Measurements from ENCODE around the gene SLC35F3.

Gene SLC35F3

GRCh38 chr1:234309243-234309597 is 404.7 kb downstream of the SLC35F3 start:
- Histone ChIP-seq H2AFZ (ENCODE audit: low read depth, low read length, severe bottlenecking) (peak overlapping the region; percentile 22), H3K79me2 (ENCODE audit: insufficient read depth, low read length) (no peaks in the 10 kb centered on the region), H3K27ac (ENCODE audit: low read depth, low read length) (no peak overlapping the region), H3K4me3 (ENCODE audit: insufficient read depth, low read length, poor library complexity, severe bottlenecking) (no peak overlapping the region), H3K36me3 (ENCODE audit: low read length) (no peaks in the 10 kb centered on the region), H3K9me3 (ENCODE audit: insufficient read depth, low read length) (no peaks in the 10 kb centered on the region), H3K9me2 (replicated peaks; ENCODE audit: insufficient read depth, low read length) (no peaks in the 10 kb centered on the region), H3F3A (ENCODE audit: insufficient read depth) (no peaks in the 10 kb centered on the region), H4K20me1 (ENCODE audit: low read depth, low read length) (no peaks in the 10 kb centered on the region), H3K4me2 (ENCODE audit: low read depth, low read length, poor library complexity, severe bottlenecking) (no peak overlapping the region), H3K27me3 (ENCODE audit: low read length) (no peaks in the 10 kb centered on the region), H3K9ac (ENCODE audit: low read length) (no peak overlapping the region)
- no peak for TF ChIP-seq EZH2phosphoT487 (conservative IDR thresholded peaks at IDR 0.05; ENCODE audit: low read length)
- TF ChIP-seq, protein P1, sequence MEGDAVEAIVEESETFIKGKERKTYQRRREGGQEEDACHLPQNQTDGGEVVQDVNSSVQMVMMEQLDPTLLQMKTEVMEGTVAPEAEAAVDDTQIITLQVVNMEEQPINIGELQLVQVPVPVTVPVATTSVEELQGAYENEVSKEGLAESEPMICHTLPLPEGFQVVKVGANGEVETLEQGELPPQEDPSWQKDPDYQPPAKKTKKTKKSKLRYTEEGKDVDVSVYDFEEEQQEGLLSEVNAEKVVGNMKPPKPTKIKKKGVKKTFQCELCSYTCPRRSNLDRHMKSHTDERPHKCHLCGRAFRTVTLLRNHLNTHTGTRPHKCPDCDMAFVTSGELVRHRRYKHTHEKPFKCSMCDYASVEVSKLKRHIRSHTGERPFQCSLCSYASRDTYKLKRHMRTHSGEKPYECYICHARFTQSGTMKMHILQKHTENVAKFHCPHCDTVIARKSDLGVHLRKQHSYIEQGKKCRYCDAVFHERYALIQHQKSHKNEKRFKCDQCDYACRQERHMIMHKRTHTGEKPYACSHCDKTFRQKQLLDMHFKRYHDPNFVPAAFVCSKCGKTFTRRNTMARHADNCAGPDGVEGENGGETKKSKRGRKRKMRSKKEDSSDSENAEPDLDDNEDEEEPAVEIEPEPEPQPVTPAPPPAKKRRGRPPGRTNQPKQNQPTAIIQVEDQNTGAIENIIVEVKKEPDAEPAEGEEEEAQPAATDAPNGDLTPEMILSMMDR (IDR thresholded peaks at IDR 0.05; ENCODE audit: insufficient read depth, low read length, poor library complexity, severe bottlenecking), result no peak

DNA sequence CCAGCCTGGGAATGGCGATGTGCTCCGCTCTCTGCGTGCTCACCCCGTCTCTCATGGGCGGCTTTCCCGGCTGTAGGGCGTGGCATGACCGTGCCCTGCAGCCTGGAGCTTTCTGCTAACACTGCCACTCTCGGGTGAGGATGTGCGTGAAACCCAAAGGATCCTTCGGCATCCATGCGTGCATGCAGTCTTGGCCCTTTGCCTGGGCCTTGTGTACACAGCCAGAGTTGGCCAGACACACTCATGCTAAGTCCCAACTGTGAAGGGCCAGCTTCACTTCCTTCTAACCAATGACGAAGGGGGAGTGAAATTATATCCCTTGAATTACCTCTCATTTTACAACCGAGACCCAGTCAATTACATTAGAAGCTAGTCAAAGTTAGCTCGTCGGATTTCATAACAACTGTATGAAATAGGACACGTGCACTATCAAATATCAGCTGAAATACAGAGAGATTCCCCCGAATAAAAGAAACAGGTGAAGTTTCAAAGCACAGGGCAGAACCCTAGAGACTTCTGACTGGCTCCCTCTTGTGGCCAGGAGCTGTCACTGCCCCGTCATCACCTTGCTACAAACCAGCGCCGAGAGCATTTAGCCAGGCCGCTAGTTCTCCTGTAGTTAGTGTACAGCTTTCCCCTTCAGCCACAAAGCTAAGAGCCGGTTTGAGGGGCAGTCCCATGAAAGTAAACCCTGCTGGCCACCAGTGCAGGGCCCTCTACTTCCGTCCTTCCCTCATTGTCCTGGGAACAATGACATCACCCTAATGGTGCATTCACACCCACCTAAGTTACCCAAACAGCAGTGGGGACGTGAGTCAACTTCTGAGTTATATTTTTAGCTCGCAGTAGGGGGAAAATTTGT is 405.4 kb downstream of the SLC35F3 start:
- no peak overlapping the region for H3K4me3 ChIP-seq (ENCODE audit: insufficient read depth, low read length, poor library complexity, severe bottlenecking)
- no peak overlapping the region for H3K27ac ChIP-seq (ENCODE audit: low read depth, low read length)
- no peaks in the 10 kb centered on the region for H3K79me2 ChIP-seq (ENCODE audit: insufficient read depth, low read length)
- H3K9ac ChIP-seq (ENCODE audit: low read length), result no peak overlapping the region
- peak overlapping the region; percentile 22 for H2AFZ ChIP-seq (ENCODE audit: low read depth, low read length, severe bottlenecking)
- H3F3A ChIP-seq (ENCODE audit: insufficient read depth), result no peaks in the 10 kb centered on the region
- peak overlapping the region; percentile 12 for H3K4me2 ChIP-seq (ENCODE audit: low read depth, low read length, poor library complexity, severe bottlenecking)
- TF ChIP-seq, protein P1 (IDR thresholded peaks at IDR 0.05; ENCODE audit: insufficient read depth, low read length, poor library complexity, severe bottlenecking), result peak; percentile 76
- TF ChIP-seq EZH2phosphoT487 (conservative IDR thresholded peaks at IDR 0.05; ENCODE audit: low read length), result no peak
- no peaks in the 10 kb centered on the region for H4K20me1 ChIP-seq (ENCODE audit: low read depth, low read length)
- no peaks in the 10 kb centered on the region for H3K36me3 ChIP-seq (ENCODE audit: low read length)
- no peaks in the 10 kb centered on the region for H3K9me2 ChIP-seq (replicated peaks; ENCODE audit: insufficient read depth, low read length)
- H3K27me3 ChIP-seq (ENCODE audit: low read length), result no peaks in the 10 kb centered on the region
- no peaks in the 10 kb centered on the region for H3K9me3 ChIP-seq (ENCODE audit: insufficient read depth, low read length)

- Histone ChIP-seq H3K9me3 (ENCODE audit: insufficient read depth, low read length) (no peaks in the 10 kb centered on the region), H3K27ac (ENCODE audit: low read depth, low read length) (no peak overlapping the region), H3K4me3 (ENCODE audit: insufficient read depth, low read length, poor library complexity, severe bottlenecking) (no peak overlapping the region), H3F3A (ENCODE audit: insufficient read depth) (no peaks in the 10 kb centered on the region), H3K27me3 (ENCODE audit: low read length) (no peaks in the 10 kb centered on the region), H3K9me2 (replicated peaks; ENCODE audit: insufficient read depth, low read length) (no peaks in the 10 kb centered on the region), H2AFZ (ENCODE audit: low read depth, low read length, severe bottlenecking) (no peak overlapping the region), H3K9ac (ENCODE audit: low read length) (no peak overlapping the region), H4K20me1 (ENCODE audit: low read depth, low read length) (no peaks in the 10 kb centered on the region), H3K36me3 (ENCODE audit: low read length) (no peaks in the 10 kb centered on the region), H3K4me2 (ENCODE audit: low read depth, low read length, poor library complexity, severe bottlenecking) (no peak overlapping the region), H3K79me2 (ENCODE audit: insufficient read depth, low read length) (no peaks in the 10 kb centered on the region)
- no peak for TF ChIP-seq EZH2phosphoT487 (conservative IDR thresholded peaks at IDR 0.05; ENCODE audit: low read length)
- TF ChIP-seq, protein P1 (IDR thresholded peaks at IDR 0.05; ENCODE audit: insufficient read depth, low read length, poor library complexity, severe bottlenecking), result no peak
Observed at GRCh38 chr1:234310460-234310817, 406.0 kb downstream of the SLC35F3 start.
